Stomach (tissue), 4 donors: Measurements from ENCODE around the gene LY9.

Experiments used
- CTCF ChIP-seq, 7 experiments: fragments of 450-650 bp in 4 of 7; fragments of 200-600 bp in 3 of 7; sonication (generic) in 3 of 7; IDR thresholded peaks; one replicate each; pipeline ENCODE4 v1.5.1; 2016 to 2019; ENCODE audit warnings: antibody characterized with exemption in 7 of 7, control low read depth in 2 of 7, mild to moderate bottlenecking in 1 of 7
- POLR2A ChIP-seq, 4 donors: fragments of 450-650 bp; IDR thresholded peaks; one replicate each; pipeline ENCODE4 v1.6.1; 2016; ENCODE audit warnings: antibody characterized with exemption in 4 of 4, control low read depth in 2 of 4, mild to moderate bottlenecking in 1 of 4, moderate library complexity in 1 of 4

- TF ChIP-seq CTCF (IDR thresholded peaks at IDR 0.05): no peak
- no peak for TF ChIP-seq POLR2A (IDR thresholded peaks at IDR 0.05)
Observed at GRCh38 chr1:160859166-160859565, 63.2 kb downstream of the LY9 start.
